MCF 10A (cell line): ENCODE results near the gene OAF. TPM values are rescaled to one million over a fixed set of nuclear protein-coding genes. Genes with fewer than 3 reads are reported as not detected.

Experiments
- BruUV-seq: library from RNA; stranded (reverse); fragments of 400-500 nt; replicated peaks from 2 replicates; lab custom pipeline; 2021; lab: Mats Ljungman, UMichigan
- CTCF ChIA-PET: fragments of 300-600 bp; sonication (Branson Sonifier 250); formaldehyde crosslinking; extraction: SDS; loops from one replicate; lab custom pipeline; 2021; ENCODE audit warnings: antibody characterized with exemption, inconsistent platforms; lab: Yijun Ruan, JAX
- POLR2A ChIA-PET: fragments of 300-600, 350-650 bp; sonication (Branson Sonifier 250); formaldehyde crosslinking; extraction: SDS; loops from one replicate; lab custom pipeline; 2020; ENCODE audit warnings: antibody characterized with exemption, inconsistent platforms; lab: Yijun Ruan, JAX
- DNase-seq: peaks from one replicate; pipeline ENCODE4 v3.0.0-alpha.2; 2018; ENCODE audit not compliant: unreplicated experiment
- H3K27ac Mint-ChIP-seq: one replicate; pipeline ENCODE4 v1.8.0; 2022; ENCODE audit warnings: mild to moderate bottlenecking, low read depth, mixed read lengths; ENCODE audit not compliant: unreplicated experiment
- H3K27me3 Mint-ChIP-seq: one replicate; pipeline ENCODE4 v1.8.0; 2022; ENCODE audit warnings: mixed read lengths; ENCODE audit not compliant: insufficient read depth, unreplicated experiment
- H3K36me3 Mint-ChIP-seq: one replicate; pipeline ENCODE4 v1.8.0; 2022; ENCODE audit warnings: mild to moderate bottlenecking, moderate library complexity, mixed read lengths; ENCODE audit not compliant: insufficient read depth, unreplicated experiment
- H3K4me1 Mint-ChIP-seq: one replicate; pipeline ENCODE4 v1.8.0; 2022; ENCODE audit warnings: mixed read lengths; ENCODE audit not compliant: insufficient read depth, unreplicated experiment
- H3K4me3 Mint-ChIP-seq: one replicate; pipeline ENCODE4 v1.8.0; 2022; ENCODE audit warnings: mild to moderate bottlenecking, moderate library complexity, mixed read lengths; ENCODE audit not compliant: unreplicated experiment
- H3K9me3 Mint-ChIP-seq: one replicate; pipeline ENCODE4 v1.8.0; 2022; ENCODE audit warnings: mixed read lengths; ENCODE audit not compliant: unreplicated experiment
- intact Hi-C: fragments of 100-400 bp; cut with micrococcal nuclease; formaldehyde crosslinking; loops from 2 replicates; pipeline ENCODE4 v1.14.1; 2022
- total RNA-seq: library from RNA; stranded (reverse); gene quantifications from 2 replicates; pipeline ENCODE4 v1.2.3, GENCODE V29; 2022
- TF ChIP-seq, protein P1 (sequence below): fragments of 200-600 bp; IDR thresholded peaks from one replicate; pipeline ENCODE4 v1.8.0; 2022; ENCODE audit warnings: antibody characterized with exemption, mild to moderate bottlenecking; ENCODE audit not compliant: unreplicated experiment

The OAF gene
- total RNA-seq, 1 experiment from 2014 or later, result 21.6 TPM

DNA sequence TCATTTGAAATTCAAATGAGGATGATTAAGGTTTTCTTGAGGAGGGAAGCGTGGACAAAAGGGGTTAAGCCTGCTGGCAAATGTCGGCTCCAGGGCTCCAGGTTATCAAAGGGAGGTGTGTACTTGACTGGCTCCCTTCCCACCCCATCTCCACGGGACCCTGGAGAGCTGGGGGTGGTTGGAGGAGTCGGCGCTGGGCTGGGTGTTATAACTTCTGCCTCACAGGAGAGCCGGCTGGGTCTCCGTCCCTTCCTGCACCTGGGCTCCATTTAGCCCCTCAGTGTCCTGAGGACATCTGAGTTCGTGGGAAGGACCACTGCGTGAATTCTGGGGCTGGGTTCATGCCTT lies 44.7 kb downstream of the OAF start:
- Mint-ChIP-seq H3K27me3 (peaks cover 63% of the 10 kb centered on the region), H3K27ac (no peak overlapping the region), H3K4me3 (no peak overlapping the region), H3K9me3 (no peaks in the 10 kb centered on the region), H3K4me1 (no peaks in the 10 kb centered on the region), H3K36me3 (no peaks in the 10 kb centered on the region)
- ChIA-PET POLR2A (interaction anchor here (1.3 kb wide), 1 partner anchor 9 kb away, joined by 3 read pairs; no protein-coding TSS in a partner anchor), CTCF (no interaction called here)
- no peak for DNase-seq
- TF ChIP-seq, protein P1, sequence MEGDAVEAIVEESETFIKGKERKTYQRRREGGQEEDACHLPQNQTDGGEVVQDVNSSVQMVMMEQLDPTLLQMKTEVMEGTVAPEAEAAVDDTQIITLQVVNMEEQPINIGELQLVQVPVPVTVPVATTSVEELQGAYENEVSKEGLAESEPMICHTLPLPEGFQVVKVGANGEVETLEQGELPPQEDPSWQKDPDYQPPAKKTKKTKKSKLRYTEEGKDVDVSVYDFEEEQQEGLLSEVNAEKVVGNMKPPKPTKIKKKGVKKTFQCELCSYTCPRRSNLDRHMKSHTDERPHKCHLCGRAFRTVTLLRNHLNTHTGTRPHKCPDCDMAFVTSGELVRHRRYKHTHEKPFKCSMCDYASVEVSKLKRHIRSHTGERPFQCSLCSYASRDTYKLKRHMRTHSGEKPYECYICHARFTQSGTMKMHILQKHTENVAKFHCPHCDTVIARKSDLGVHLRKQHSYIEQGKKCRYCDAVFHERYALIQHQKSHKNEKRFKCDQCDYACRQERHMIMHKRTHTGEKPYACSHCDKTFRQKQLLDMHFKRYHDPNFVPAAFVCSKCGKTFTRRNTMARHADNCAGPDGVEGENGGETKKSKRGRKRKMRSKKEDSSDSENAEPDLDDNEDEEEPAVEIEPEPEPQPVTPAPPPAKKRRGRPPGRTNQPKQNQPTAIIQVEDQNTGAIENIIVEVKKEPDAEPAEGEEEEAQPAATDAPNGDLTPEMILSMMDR, result no peak
- no TSS peak for BruUV-seq
- intact Hi-C loops, result no loop called here

DNA sequence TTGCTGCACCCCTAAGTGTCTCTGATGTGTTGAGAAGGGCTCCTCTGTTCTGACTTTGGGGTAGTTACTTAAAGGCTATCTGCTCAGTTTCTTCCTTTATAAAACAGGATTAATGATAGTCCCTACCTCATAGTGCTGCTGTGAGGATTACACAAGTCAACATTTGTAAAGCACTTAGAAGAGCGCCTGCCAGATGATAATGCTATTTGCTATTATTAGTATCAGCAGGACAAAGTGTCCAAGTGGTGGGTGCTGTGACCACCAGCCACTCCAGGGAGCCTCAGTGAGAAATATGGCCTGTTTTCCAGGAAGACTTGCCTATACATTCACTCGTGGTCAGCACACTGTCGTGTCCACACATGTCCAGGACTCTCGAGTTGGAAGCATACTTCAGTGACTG lies 45.3 kb downstream of the OAF start:
- DNase-seq, result no peak
- POLR2A ChIA-PET, result no interaction called here
- peaks cover 69% of the 10 kb centered on the region for H3K27me3 Mint-ChIP-seq
- CTCF ChIA-PET, result no interaction called here
- H3K9me3 Mint-ChIP-seq, result no peaks in the 10 kb centered on the region
- H3K27ac Mint-ChIP-seq, result no peak overlapping the region
- BruUV-seq, result no TSS peak
- H3K4me3 Mint-ChIP-seq, result no peak overlapping the region
- H3K4me1 Mint-ChIP-seq, result no peaks in the 10 kb centered on the region
- intact Hi-C loops, result no loop called here
- no peaks in the 10 kb centered on the region for H3K36me3 Mint-ChIP-seq
- TF ChIP-seq, protein P1, result no peak

DNA sequence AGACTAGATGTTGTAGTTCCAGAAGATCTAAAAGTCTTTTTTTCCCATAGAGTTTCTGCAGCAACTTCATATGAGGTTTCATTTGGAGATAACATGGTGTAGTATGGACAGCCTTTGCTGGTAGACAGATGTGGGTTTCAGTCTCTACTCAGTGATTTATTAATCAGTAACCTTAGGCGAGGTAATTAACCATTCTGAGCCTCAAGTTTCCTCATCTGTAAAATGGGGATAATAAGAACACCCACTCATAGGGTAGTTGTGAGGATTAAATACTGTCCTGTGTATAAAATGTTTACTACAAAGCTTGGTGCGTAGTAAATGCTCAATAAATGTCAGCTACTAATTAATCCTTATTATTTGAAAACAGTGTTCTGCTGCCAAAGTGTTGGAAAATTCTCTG lies 45.9 kb downstream of the OAF start:
- Mint-ChIP-seq H3K27me3 (peaks cover 74% of the 10 kb centered on the region), H3K4me1 (no peaks in the 10 kb centered on the region), H3K36me3 (no peaks in the 10 kb centered on the region), H3K9me3 (no peaks in the 10 kb centered on the region), H3K27ac (no peak overlapping the region), H3K4me3 (no peak overlapping the region)
- ChIA-PET POLR2A (no interaction called here), CTCF (interaction anchor here (0.6 kb wide), 1 partner anchor 19 kb away, joined by 3 read pairs; no protein-coding TSS in a partner anchor)
- intact Hi-C loops, result no loop called here
- BruUV-seq, result no TSS peak
- DNase-seq, result no peak
- TF ChIP-seq, protein P1, result no peak

DNA sequence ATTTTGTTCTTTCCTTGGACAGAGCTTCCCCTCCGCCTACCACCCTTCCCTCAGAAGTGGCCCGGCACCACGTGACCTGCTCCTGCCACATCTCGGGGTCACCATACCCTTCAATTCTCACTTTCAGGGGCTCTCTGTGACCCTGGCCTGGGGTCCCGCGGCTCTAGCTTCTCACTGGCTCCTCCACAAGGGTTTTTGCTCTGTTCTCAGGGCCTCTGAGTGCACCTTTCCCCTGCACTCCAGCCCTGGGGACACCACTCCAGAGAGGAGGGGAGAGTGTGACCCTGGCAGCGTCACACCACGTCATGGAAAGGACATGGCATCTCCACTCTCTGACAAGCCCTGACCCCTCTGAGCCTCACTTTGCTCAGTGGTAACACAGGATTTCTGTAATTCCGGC lies 46.5 kb downstream of the OAF start:
- DNase-seq, result no peak
- Mint-ChIP-seq H3K4me1 (no peaks in the 10 kb centered on the region), H3K27me3 (peaks cover 74% of the 10 kb centered on the region), H3K9me3 (no peaks in the 10 kb centered on the region), H3K36me3 (no peaks in the 10 kb centered on the region), H3K27ac (no peak overlapping the region), H3K4me3 (no peak overlapping the region)
- ChIA-PET POLR2A (interaction anchor here (0.9 to 1.5 kb wide), 2 partner anchors 9 to 18 kb away, joined by 3 to 6 read pairs; no protein-coding TSS in a partner anchor), CTCF (interaction anchor here (0.6 to 1.4 kb wide), 3 partner anchors 22 to 716 kb away, joined by 3 to 4 read pairs (median 4); no protein-coding TSS in a partner anchor)
- intact Hi-C loops, result no loop called here
- TF ChIP-seq, protein P1, result no peak
- BruUV-seq, result no TSS peak
